Osteoblast (primary cell): Measurements from ENCODE around the gene SCD5. TPM values are rescaled to one million over a fixed set of nuclear protein-coding genes. Genes with fewer than 3 reads are reported as not detected.

ENCODE experiments used
- DNase-seq: peaks from one replicate; pipeline ENCODE4 v3.0.0; 2011; ENCODE audit warnings: low spot score, mixed read lengths; ENCODE audit not compliant: insufficient read length; ENCODE audit errors: missing footprints
- H2AFZ ChIP-seq: 2 replicates; pipeline ENCODE4 v1.6.0; 2011; ENCODE audit warnings: mild to moderate bottlenecking, low read length
- H3K27ac ChIP-seq: 2 replicates; pipeline ENCODE4 v1.5.1; 2011; ENCODE audit warnings: mild to moderate bottlenecking, low read depth, low read length, moderate library complexity
- H3K27me3 ChIP-seq: 2 replicates; pipeline ENCODE4 v1.6.0; 2012; ENCODE audit warnings: mild to moderate bottlenecking, control low read depth, inconsistent platforms, low read length, moderate library complexity; ENCODE audit not compliant: insufficient read depth
- H3K36me3 ChIP-seq: 2 replicates; pipeline ENCODE4 v1.5.1; 2011; ENCODE audit warnings: mild to moderate bottlenecking, low read length, control low read depth, moderate library complexity; ENCODE audit not compliant: insufficient read depth
- H3K4me1 ChIP-seq: 2 replicates; pipeline ENCODE4 v1.5.1; 2011; ENCODE audit warnings: mild to moderate bottlenecking, low read length, control low read depth, moderate library complexity; ENCODE audit not compliant: insufficient read depth
- H3K4me2 ChIP-seq: 2 replicates; pipeline ENCODE4 v1.6.0; 2011; ENCODE audit warnings: mild to moderate bottlenecking, low read length; ENCODE audit not compliant: insufficient read depth
- H3K4me3 ChIP-seq: fragments of 200-600 bp; sonication (generic); 3 replicates; pipeline ENCODE4 v1.5.1; 2012; ENCODE audit warnings: mild to moderate bottlenecking, low read length, inconsistent platforms; ENCODE audit not compliant: insufficient read depth
- H3K79me2 ChIP-seq: 2 replicates; pipeline ENCODE4 v1.6.0; 2012; ENCODE audit warnings: mild to moderate bottlenecking, low read length, control low read depth, inconsistent platforms; ENCODE audit not compliant: insufficient read depth
- H3K9me3 ChIP-seq: 2 replicates; pipeline ENCODE4 v1.5.1; 2011; ENCODE audit warnings: low read depth, low read length, control low read depth
- H4K20me1 ChIP-seq: 2 replicates; pipeline ENCODE4 v1.6.0; 2012; ENCODE audit warnings: mild to moderate bottlenecking, low read length, control low read depth; ENCODE audit not compliant: insufficient read depth
- CTCF ChIP-seq: IDR thresholded peaks from 2 replicates; pipeline ENCODE4 v1.5.1; 2011; ENCODE audit warnings: mild to moderate bottlenecking, low read depth, low read length, moderate library complexity; ENCODE audit errors: extremely low read depth
- total RNA-seq: library from RNA; depleted of rRNA; stranded (reverse); fragments of >200 nt; gene quantifications from 2 replicates; pipeline ENCODE4 v1.2.3, GENCODE V29; 2012

SCD5 gene
- total RNA-seq, 1 donor, result 11.9 TPM

GRCh38 chr4:82792912-82793649, 5.5 kb downstream of the SCD5 start:
- Histone ChIP-seq H3K36me3 (no peaks in the 10 kb centered on the region), H3K4me2 (no peak overlapping the region), H3K27ac (no peak overlapping the region), H3K27me3 (peaks cover 5% of the 10 kb centered on the region), H3K4me3 (no peak overlapping the region), H3K79me2 (no peaks in the 10 kb centered on the region), H4K20me1 (peaks cover 6% of the 10 kb centered on the region), H2AFZ (no peak overlapping the region), H3K4me1 (peaks cover 4% of the 10 kb centered on the region), H3K9me3 (no peaks in the 10 kb centered on the region)
- no peak for TF ChIP-seq CTCF
- DNase-seq, result no peak

GRCh38 chr4:82791179-82791578, 7.4 kb downstream of the SCD5 start:
- DNase-seq, result no peak
- Histone ChIP-seq H3K36me3 (no peaks in the 10 kb centered on the region), H3K9me3 (no peaks in the 10 kb centered on the region), H3K4me2 (no peak overlapping the region), H3K4me3 (no peak overlapping the region), H3K27me3 (peaks cover 5% of the 10 kb centered on the region), H3K27ac (no peak overlapping the region), H4K20me1 (no peaks in the 10 kb centered on the region), H2AFZ (no peak overlapping the region), H3K4me1 (peaks cover 2% of the 10 kb centered on the region), H3K79me2 (no peaks in the 10 kb centered on the region)
- TF ChIP-seq CTCF, result no peak

- Histone ChIP-seq H3K36me3 (no peaks in the 10 kb centered on the region), H3K27ac (no peak overlapping the region), H2AFZ (no peak overlapping the region), H3K9me3 (no peaks in the 10 kb centered on the region), H3K4me2 (no peak overlapping the region), H4K20me1 (no peaks in the 10 kb centered on the region), H3K79me2 (no peaks in the 10 kb centered on the region), H3K4me1 (peaks cover 12% of the 10 kb centered on the region), H3K27me3 (peaks cover 5% of the 10 kb centered on the region), H3K4me3 (no peak overlapping the region)
- no peak for TF ChIP-seq CTCF
- DNase-seq, result no peak
Measured at GRCh38 chr4:82790060-82790660, 8.4 kb downstream of the SCD5 start.

- TF ChIP-seq CTCF, result no peak
- Histone ChIP-seq H4K20me1 (no peaks in the 10 kb centered on the region), H3K4me2 (no peak overlapping the region), H3K27ac (no peak overlapping the region), H3K36me3 (no peaks in the 10 kb centered on the region), H3K27me3 (peaks cover 5% of the 10 kb centered on the region), H3K79me2 (no peaks in the 10 kb centered on the region), H3K9me3 (no peaks in the 10 kb centered on the region), H2AFZ (no peak overlapping the region), H3K4me1 (peaks cover 18% of the 10 kb centered on the region), H3K4me3 (no peak overlapping the region)
- DNase-seq, result no peak
Measured at GRCh38 chr4:82789025-82789776, 9.4 kb downstream of the SCD5 start.
